H1 (cell line): ENCODE measurements around the gene SPIRE1. TPM values are rescaled to one million over a fixed set of nuclear protein-coding genes. Genes with fewer than 3 reads are reported as not detected.

Source experiments
- CTCF ChIA-PET: fragments of 300-600 bp; sonication (Branson Sonifier 250); formaldehyde crosslinking; loops from one replicate; lab custom pipeline; 2021; ENCODE audit not compliant: partially characterized antibody; lab: Charles Lee
- POLR2A ChIA-PET: fragments of 300-600 bp; sonication (Branson Sonifier 250); formaldehyde crosslinking; loops from one replicate; lab custom pipeline; 2021; ENCODE audit warnings: inconsistent platforms; ENCODE audit not compliant: partially characterized antibody; lab: Charles Lee
- DNase-seq, 2 experiments: peaks; one replicate each; pipeline versions ENCODE4 v3.0.0 to v3.0.0-alpha.2; 2010 to 2022; ENCODE audit warnings: low spot score in 2 of 2, low read depth in 1 of 2, mixed read lengths in 1 of 2
- FAIRE-seq: peaks from 2 replicates; lab custom pipeline; 2011; peaks lifted over from hg19 to GRCh38; lab: Jason Lieb, UNC
- H2AFZ ChIP-seq: 2 replicates; pipeline ENCODE4 v1.8.1; 2012; ENCODE audit warnings: low read length, inconsistent platforms
- H2AK5ac ChIP-seq: 2 replicates; pipeline ENCODE4 v1.6.1; 2013; ENCODE audit warnings: low read depth, low read length
- H2BK120ac ChIP-seq: replicated peaks from 2 replicates; pipeline ENCODE3; 2013; ENCODE audit warnings: low read depth, low read length, inconsistent platforms
- H2BK12ac ChIP-seq: 2 replicates; pipeline ENCODE4 v1.6.1; 2013; ENCODE audit warnings: low read depth, low read length
- H2BK15ac ChIP-seq: 2 replicates; pipeline ENCODE4 v1.6.1; 2013; ENCODE audit warnings: low read length
- H2BK20ac ChIP-seq: 2 replicates; pipeline ENCODE4 v1.6.1; 2013; ENCODE audit warnings: low read length
- H2BK5ac ChIP-seq: 2 replicates; pipeline ENCODE4 v1.6.1; 2013; ENCODE audit warnings: low read depth, low read length
- H3K14ac ChIP-seq: 2 replicates; pipeline ENCODE4 v1.6.1; 2013; ENCODE audit warnings: inconsistent platforms; ENCODE audit not compliant: insufficient read length
- H3K18ac ChIP-seq: 2 replicates; pipeline ENCODE4 v1.6.1; 2013; ENCODE audit warnings: low read length; ENCODE audit errors: extremely low read depth
- H3K23ac ChIP-seq: 2 replicates; pipeline ENCODE4 v1.6.1; 2013; ENCODE audit warnings: inconsistent platforms; ENCODE audit not compliant: insufficient read length
- H3K23me2 ChIP-seq: 2 replicates; pipeline ENCODE4 v1.6.1; 2013; ENCODE audit warnings: low read depth, low read length
- H3K27ac ChIP-seq: 2 replicates; pipeline ENCODE4 v1.6.1; 2011; ENCODE audit warnings: low read depth, low read length, inconsistent platforms
- H3K27me3 ChIP-seq, 4 experiments: replicated peaks in 1 of 4; 1 replicate in 1 of 4; 2 replicates in 3 of 4; pipeline versions ENCODE4 v1.6.1 to v1.8.1; 2011 to 2013; ENCODE audit warnings: low read length in 3 of 4, mild to moderate bottlenecking in 3 of 4, inconsistent platforms in 2 of 4, mixed read lengths in 2 of 4, moderate library complexity in 1 of 4; ENCODE audit not compliant: control insufficient read depth in 3 of 4, insufficient read depth in 3 of 4; ENCODE audit errors: extremely low read depth in 1 of 4
- H3K36me3 ChIP-seq, 4 experiments: 2 replicates each; pipeline versions ENCODE4 v1.6.1 to v1.8.1; 2011 to 2013; ENCODE audit warnings: mild to moderate bottlenecking in 4 of 4, low read length in 3 of 4, moderate library complexity in 2 of 4, control low read depth in 1 of 4, inconsistent platforms in 1 of 4; ENCODE audit not compliant: insufficient read depth in 4 of 4, control insufficient read depth in 2 of 4
- H3K4ac ChIP-seq: replicated peaks from 2 replicates; pipeline ENCODE3; 2013; ENCODE audit warnings: low read length, low read depth, mixed read lengths, inconsistent platforms; ENCODE audit not compliant: insufficient read length
- H3K4me1 ChIP-seq, 4 experiments: replicated peaks in 1 of 4; 1 replicate in 1 of 4; 2 replicates in 3 of 4; pipeline versions ENCODE4 v1.6.1 to v1.8.1; 2011 to 2013; ENCODE audit warnings: low read length in 3 of 4, inconsistent platforms in 2 of 4, mixed read lengths in 1 of 4; ENCODE audit not compliant: insufficient read depth in 4 of 4, control insufficient read depth in 3 of 4
- H3K4me2 ChIP-seq, 2 experiments: 2 replicates each; pipeline versions ENCODE4 v1.6.1 to v1.8.1; 2011 to 2013; ENCODE audit warnings: low read depth in 2 of 2, low read length in 2 of 2, control low read depth in 1 of 2, inconsistent platforms in 1 of 2, mild to moderate bottlenecking in 1 of 2; ENCODE audit not compliant: insufficient read depth in 1 of 2
- H3K4me3 ChIP-seq, 4 experiments: fragments of 200-600, 300-600 bp in 1 of 4; sonication (generic), shearing (Covaris generic), sonication (Bioruptor Twin) in 1 of 4; 2 replicates each; pipeline versions ENCODE4 v1.5.1 to v1.8.1; 2011 to 2016; ENCODE audit warnings: low read length in 4 of 4, low read depth in 3 of 4, control low read depth in 2 of 4, inconsistent platforms in 2 of 4, mild to moderate bottlenecking in 2 of 4, mixed read lengths in 1 of 4, moderate library complexity in 1 of 4; ENCODE audit not compliant: insufficient read depth in 2 of 4; ENCODE audit errors: extremely low read depth in 1 of 4
- H3K56ac ChIP-seq: replicated peaks from 2 replicates; pipeline ENCODE3; 2013; ENCODE audit warnings: low read depth, mild to moderate bottlenecking, mixed read lengths, low read length, inconsistent platforms; ENCODE audit not compliant: insufficient read length
- H3K79me1 ChIP-seq: 2 replicates; pipeline ENCODE4 v1.6.1; 2013; ENCODE audit warnings: low read depth, low read length, control low read depth
- H3K79me2 ChIP-seq, 2 experiments: 2 replicates each; pipeline versions ENCODE4 v1.6.1 to v1.8.1; 2012 to 2013; ENCODE audit warnings: low read length in 2 of 2, mild to moderate bottlenecking in 2 of 2, inconsistent platforms in 1 of 2; ENCODE audit not compliant: insufficient read depth in 2 of 2, control insufficient read depth in 1 of 2
- H3K9ac ChIP-seq, 4 experiments: replicated peaks in 1 of 4; 1 replicate in 1 of 4; 2 replicates in 3 of 4; pipeline versions ENCODE4 v1.6.1 to v1.8.1; 2011 to 2013; ENCODE audit warnings: low read depth in 3 of 4, low read length in 3 of 4, control low read depth in 2 of 4, mild to moderate bottlenecking in 2 of 4, moderate library complexity in 2 of 4, inconsistent platforms in 1 of 4; ENCODE audit errors: extremely low read depth in 1 of 4
- H3K9me3 ChIP-seq, 2 experiments: 2 replicates each; pipeline versions ENCODE4 v1.6.1 to v1.8.1; 2012 to 2013; ENCODE audit warnings: mild to moderate bottlenecking in 2 of 2, moderate library complexity in 2 of 2, control low read depth in 1 of 2, inconsistent platforms in 1 of 2, low read depth in 1 of 2, low read length in 1 of 2, mixed read lengths in 1 of 2; ENCODE audit not compliant: insufficient read depth in 2 of 2
- H4K20me1 ChIP-seq, 2 experiments: replicated peaks in 1 of 2; 2 replicates each; pipeline versions ENCODE3 to v1.8.1; 2011 to 2013; ENCODE audit warnings: inconsistent platforms in 2 of 2, low read length in 2 of 2, mild to moderate bottlenecking in 1 of 2; ENCODE audit not compliant: insufficient read depth in 2 of 2, control insufficient read depth in 1 of 2
- H4K5ac ChIP-seq: 2 replicates; pipeline ENCODE4 v1.6.1; 2013; ENCODE audit warnings: low read length, low read depth, mixed read lengths, inconsistent platforms; ENCODE audit not compliant: insufficient read length
- H4K8ac ChIP-seq: 2 replicates; pipeline ENCODE4 v1.8.0; 2013; ENCODE audit warnings: mild to moderate bottlenecking, moderate library complexity, low read length, inconsistent platforms; ENCODE audit not compliant: insufficient read depth; ENCODE audit errors: extremely low read depth
- H4K91ac ChIP-seq: replicated peaks from 2 replicates; pipeline ENCODE3; 2013; ENCODE audit warnings: low read length, mixed read lengths, inconsistent platforms; ENCODE audit not compliant: insufficient read length
- BACH1 ChIP-seq: IDR thresholded peaks from 2 replicates; pipeline ENCODE4 v1.6.1; 2012; ENCODE audit warnings: low read length, improper control_type of control experiment
- PHF8 ChIP-seq: fragments of 200-600 bp; sonication (generic); conservative IDR thresholded peaks from 2 replicates; pipeline ENCODE4 v1.7.1; 2012; ENCODE audit warnings: low read depth, mild to moderate bottlenecking, inconsistent platforms, low read length, moderate library complexity
- RAD21 ChIP-seq, 2 experiments: IDR thresholded peaks in 1 of 2; conservative IDR thresholded peaks in 1 of 2; 2 replicates each; pipeline ENCODE4 v1.6.1; 2011; ENCODE audit warnings: low read depth in 2 of 2, low read length in 2 of 2, improper control_type of control experiment in 1 of 2, inconsistent platforms in 1 of 2, mild to moderate bottlenecking in 1 of 2, moderate library complexity in 1 of 2
- RXRA ChIP-seq: IDR thresholded peaks from 2 replicates; pipeline ENCODE4 v1.6.1; 2011; ENCODE audit warnings: low read depth, mild to moderate bottlenecking, low read length, moderate library complexity; ENCODE audit not compliant: insufficient read depth
- polyA plus RNA-seq, 7 experiments: library from polyadenylated mRNA; depleted of rRNA in 3 of 7; stranded (reverse) in 5 of 7; unstranded in 2 of 7; fragments of >200 nt in 5 of 7; fragments of 200-250 nt in 2 of 7; gene quantifications; 1 replicate in 5 of 7; 2 replicates in 1 of 7; 4 replicates in 1 of 7; pipeline versions ENCODE4 v1.2.1 to v1.2.3, GENCODE V29; 2011 to 2013; ENCODE audit warnings: missing spikeins in 2 of 7, mixed read lengths in 2 of 7
- total RNA-seq: library from RNA; stranded (reverse); fragmentation: NEBNext Ultra II Directional; extraction: Animal tissue kit (Norgen Biotek cat#: 25700); gene quantifications from 2 replicates; pipeline ENCODE4 v1.2.1, GENCODE V29; 2021

SPIRE1 gene
- total and polyA plus RNA-seq, 2 of the 8 experiments (the other 6 are each of a cell fraction or from before 2014, with no cell fraction given) = 6.0 to 21.5 TPM

GRCh38 chr18:12595571-12596255, 62.2 kb downstream of the SPIRE1 start:
- no peak overlapping the region for H3K4me2 ChIP-seq
- no peak overlapping the region for H2AFZ ChIP-seq
- H3K56ac ChIP-seq = no peak overlapping the region
- H3K79me1 ChIP-seq = no peaks in the 10 kb centered on the region
- ChIA-PET CTCF (interaction anchor here (0.6 kb wide), 1 partner anchor 112 kb away, joined by 3 read pairs; no protein-coding TSS in a partner anchor), POLR2A (no interaction called here)
- H4K20me1 ChIP-seq = no peaks in the 10 kb centered on the region
- H2AK5ac ChIP-seq = no peak overlapping the region
- no peaks in the 10 kb centered on the region for H3K9me3 ChIP-seq
- FAIRE-seq (no peak), DNase-seq (no peak)
- H3K23me2 ChIP-seq = no peaks in the 10 kb centered on the region
- H2BK20ac ChIP-seq = no peak overlapping the region
- no peak overlapping the region for H2BK120ac ChIP-seq
- H3K4me1 ChIP-seq = peaks cover 0 to 2% (median 0%) of the 10 kb centered on the region in 4 experiments; a peak in 2 of 7 replicates
- H3K27me3 ChIP-seq = no peaks in the 10 kb centered on the region
- H2BK15ac ChIP-seq = no peak overlapping the region
- H4K8ac ChIP-seq = no peak overlapping the region
- no peak overlapping the region for H3K18ac ChIP-seq
- TF ChIP-seq RAD21 (IDR thresholded peaks at IDR 0.05 in 1 of 2, conservative IDR thresholded peaks at IDR 0.05 in 1 of 2; ENCODE audit: low read depth in 2 of 2, low read length in 2 of 2) (no peak), RXRA (no peak), PHF8 (no peak), BACH1 (no peak)
- no peak overlapping the region for H4K91ac ChIP-seq
- H3K4me3 ChIP-seq = no peak overlapping the region
- no peak overlapping the region for H4K5ac ChIP-seq
- H3K14ac ChIP-seq = no peak overlapping the region
- no peak overlapping the region for H2BK12ac ChIP-seq
- H3K36me3 ChIP-seq = no peaks in the 10 kb centered on the region
- no peak overlapping the region for H3K9ac ChIP-seq
- H3K79me2 ChIP-seq = no peaks in the 10 kb centered on the region
- no peak overlapping the region for H3K27ac ChIP-seq
- no peak overlapping the region for H3K23ac ChIP-seq
- H3K4ac ChIP-seq = no peak overlapping the region
- H2BK5ac ChIP-seq = no peak overlapping the region
